Neural cell (in vitro differentiated cells): ENCODE data around the gene USP36. TPM values are rescaled to one million over a fixed set of nuclear protein-coding genes. Genes with fewer than 3 reads are reported as not detected.

Experiments
- H2AFZ ChIP-seq: fragments of 200-600, 300-800 bp; sonication (generic), shearing (Covaris generic); 2 replicates; pipeline ENCODE4 v1.6.0; 2014; ENCODE audit warnings: low read depth, mild to moderate bottlenecking, antibody characterized with exemption, low read length, moderate library complexity
- H3F3A ChIP-seq: fragments of 200-600 bp; shearing (Covaris generic); 2 replicates; pipeline ENCODE4 v1.6.1; 2016; ENCODE audit warnings: mild to moderate bottlenecking, moderate library complexity, mixed read lengths, antibody characterized with exemption, low read length; ENCODE audit not compliant: insufficient read depth, poor library complexity, severe bottlenecking
- H3K27ac ChIP-seq: fragments of 200-600, 300-800 bp; sonication (generic), shearing (Covaris generic); 2 replicates; pipeline ENCODE4 v1.5.1; 2014; ENCODE audit warnings: mild to moderate bottlenecking, low read length, moderate library complexity
- H3K27me3 ChIP-seq: fragments of 300-800, 200-600 bp; sonication (generic), shearing (Covaris generic); 2 replicates; pipeline ENCODE4 v1.6.0; 2014; ENCODE audit warnings: mild to moderate bottlenecking, low read depth, low read length, moderate library complexity; ENCODE audit not compliant: insufficient read depth
- H3K36me3 ChIP-seq: fragments of 300-800, 200-600 bp; sonication (generic), shearing (Covaris generic); 2 replicates; pipeline ENCODE4 v1.5.1; 2014; ENCODE audit warnings: mild to moderate bottlenecking, antibody characterized with exemption, low read length, moderate library complexity; ENCODE audit not compliant: insufficient read depth
- H3K4me2 ChIP-seq: fragments of 300-800, 200-600 bp; sonication (generic), shearing (Covaris generic); 2 replicates; pipeline ENCODE4 v1.6.0; 2014; ENCODE audit warnings: mild to moderate bottlenecking, low read length
- H3K4me3 ChIP-seq: fragments of 300-800, 200-600 bp; sonication (generic), shearing (Covaris generic); 2 replicates; pipeline ENCODE4 v1.5.1; 2014; ENCODE audit warnings: mild to moderate bottlenecking, low read length, moderate library complexity
- H3K79me2 ChIP-seq: fragments of 200-600 bp; shearing (Covaris generic); replicated peaks from 2 replicates; pipeline ENCODE4 v1.6.0; 2014; ENCODE audit warnings: mild to moderate bottlenecking, low read length, moderate library complexity; ENCODE audit not compliant: insufficient read depth
- H3K9ac ChIP-seq: fragments of 300-800, 200-600 bp; sonication (generic), shearing (Covaris generic); 2 replicates; pipeline ENCODE4 v1.6.1; 2016; ENCODE audit warnings: mild to moderate bottlenecking, low read length, mixed read lengths
- H3K9me2 ChIP-seq: fragments of 200-600 bp; shearing (Covaris generic); 2 replicates; pipeline ENCODE4 v1.6.1; 2016; ENCODE audit warnings: mild to moderate bottlenecking, low read length, mixed read lengths; ENCODE audit not compliant: insufficient read depth
- H3K9me3 ChIP-seq: fragments of 200-600, 300-800 bp; sonication (generic), shearing (Covaris generic); 2 replicates; pipeline ENCODE4 v1.6.1; 2016; ENCODE audit warnings: mild to moderate bottlenecking, mixed run types, low read length, moderate library complexity, mixed read lengths
- H4K20me1 ChIP-seq: fragments of 200-600 bp; shearing (Covaris generic); 2 replicates; pipeline ENCODE4 v1.6.1; 2016; ENCODE audit warnings: mild to moderate bottlenecking, mixed run types; ENCODE audit not compliant: insufficient read depth
- EP300 ChIP-seq: fragments of 450-650 bp; conservative IDR thresholded peaks from 2 replicates; pipeline ENCODE4 v1.6.1; 2014; ENCODE audit warnings: antibody characterized with exemption, mild to moderate bottlenecking, moderate library complexity; ENCODE audit not compliant: poor library complexity, severe bottlenecking
- EZH2 ChIP-seq: fragments of 200-600, 300-800 bp; shearing (Covaris generic), sonication (generic); IDR thresholded peaks from 2 replicates; pipeline ENCODE4 v1.6.1; 2014; ENCODE audit warnings: antibody characterized with exemption, low read length, borderline replicate concordance, mild to moderate bottlenecking; ENCODE audit not compliant: insufficient read depth, poor library complexity, severe bottlenecking
- MXI1 ChIP-seq: fragments of 450-650 bp; conservative IDR thresholded peaks from 2 replicates; pipeline ENCODE4 v1.6.1; 2014; ENCODE audit warnings: antibody characterized with exemption, mild to moderate bottlenecking; ENCODE audit not compliant: poor library complexity, severe bottlenecking
- POLR2AphosphoS5 ChIP-seq: IDR thresholded peaks from 2 replicates; pipeline ENCODE4 v1.6.1; 2012
- RAD21 ChIP-seq: fragments of 450-650 bp; conservative IDR thresholded peaks from 2 replicates; pipeline ENCODE4 v1.6.1; 2014; ENCODE audit warnings: antibody characterized with exemption, mild to moderate bottlenecking, moderate library complexity
- SMC3 ChIP-seq: fragments of 450-650 bp; conservative IDR thresholded peaks from 2 replicates; pipeline ENCODE4 v1.6.1; 2014; ENCODE audit warnings: antibody characterized with exemption, mild to moderate bottlenecking, moderate library complexity; ENCODE audit not compliant: poor library complexity
- TAF1 ChIP-seq: IDR thresholded peaks from 2 replicates; pipeline ENCODE4 v1.6.1; 2012; ENCODE audit warnings: low read depth
- polyA plus RNA-seq: library from polyadenylated mRNA; depleted of rRNA; stranded (reverse); fragments of >200 nt; gene quantifications from 2 replicates; pipeline ENCODE4 v1.2.3, GENCODE V29; 2014
- TF ChIP-seq, protein P1 (sequence below): IDR thresholded peaks from 2 replicates; pipeline ENCODE4 v1.6.1; 2012; ENCODE audit warnings: borderline replicate concordance
- TF ChIP-seq, protein P2 (sequence below): fragments of 450-650 bp; IDR thresholded peaks from 2 replicates; pipeline ENCODE4 v1.5.1; 2014; ENCODE audit warnings: antibody characterized with exemption, mild to moderate bottlenecking, moderate library complexity; ENCODE audit not compliant: poor library complexity, severe bottlenecking

USP36 gene
- polyA plus RNA-seq, 1 donor from 2014 or later: 14.4 TPM

GRCh38 chr17:78826421-78826820 is 14.2 kb downstream of the USP36 start:
- H3K4me3 ChIP-seq: no peak overlapping the region
- H4K20me1 ChIP-seq: no peaks in the 10 kb centered on the region
- H3K9me2 ChIP-seq: no peaks in the 10 kb centered on the region
- no peak overlapping the region for H2AFZ ChIP-seq
- H3K36me3 ChIP-seq: no peaks in the 10 kb centered on the region
- H3F3A ChIP-seq: no peaks in the 10 kb centered on the region
- H3K9me3 ChIP-seq: no peaks in the 10 kb centered on the region
- no peaks in the 10 kb centered on the region for H3K79me2 ChIP-seq
- TF ChIP-seq EZH2: no peak
- TF ChIP-seq POLR2AphosphoS5: no peak
- TF ChIP-seq MXI1: no peak
- TF ChIP-seq, protein P1, sequence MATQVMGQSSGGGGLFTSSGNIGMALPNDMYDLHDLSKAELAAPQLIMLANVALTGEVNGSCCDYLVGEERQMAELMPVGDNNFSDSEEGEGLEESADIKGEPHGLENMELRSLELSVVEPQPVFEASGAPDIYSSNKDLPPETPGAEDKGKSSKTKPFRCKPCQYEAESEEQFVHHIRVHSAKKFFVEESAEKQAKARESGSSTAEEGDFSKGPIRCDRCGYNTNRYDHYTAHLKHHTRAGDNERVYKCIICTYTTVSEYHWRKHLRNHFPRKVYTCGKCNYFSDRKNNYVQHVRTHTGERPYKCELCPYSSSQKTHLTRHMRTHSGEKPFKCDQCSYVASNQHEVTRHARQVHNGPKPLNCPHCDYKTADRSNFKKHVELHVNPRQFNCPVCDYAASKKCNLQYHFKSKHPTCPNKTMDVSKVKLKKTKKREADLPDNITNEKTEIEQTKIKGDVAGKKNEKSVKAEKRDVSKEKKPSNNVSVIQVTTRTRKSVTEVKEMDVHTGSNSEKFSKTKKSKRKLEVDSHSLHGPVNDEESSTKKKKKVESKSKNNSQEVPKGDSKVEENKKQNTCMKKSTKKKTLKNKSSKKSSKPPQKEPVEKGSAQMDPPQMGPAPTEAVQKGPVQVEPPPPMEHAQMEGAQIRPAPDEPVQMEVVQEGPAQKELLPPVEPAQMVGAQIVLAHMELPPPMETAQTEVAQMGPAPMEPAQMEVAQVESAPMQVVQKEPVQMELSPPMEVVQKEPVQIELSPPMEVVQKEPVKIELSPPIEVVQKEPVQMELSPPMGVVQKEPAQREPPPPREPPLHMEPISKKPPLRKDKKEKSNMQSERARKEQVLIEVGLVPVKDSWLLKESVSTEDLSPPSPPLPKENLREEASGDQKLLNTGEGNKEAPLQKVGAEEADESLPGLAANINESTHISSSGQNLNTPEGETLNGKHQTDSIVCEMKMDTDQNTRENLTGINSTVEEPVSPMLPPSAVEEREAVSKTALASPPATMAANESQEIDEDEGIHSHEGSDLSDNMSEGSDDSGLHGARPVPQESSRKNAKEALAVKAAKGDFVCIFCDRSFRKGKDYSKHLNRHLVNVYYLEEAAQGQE: no peak
- TF ChIP-seq EP300: no peak
- TF ChIP-seq, protein P2, sequence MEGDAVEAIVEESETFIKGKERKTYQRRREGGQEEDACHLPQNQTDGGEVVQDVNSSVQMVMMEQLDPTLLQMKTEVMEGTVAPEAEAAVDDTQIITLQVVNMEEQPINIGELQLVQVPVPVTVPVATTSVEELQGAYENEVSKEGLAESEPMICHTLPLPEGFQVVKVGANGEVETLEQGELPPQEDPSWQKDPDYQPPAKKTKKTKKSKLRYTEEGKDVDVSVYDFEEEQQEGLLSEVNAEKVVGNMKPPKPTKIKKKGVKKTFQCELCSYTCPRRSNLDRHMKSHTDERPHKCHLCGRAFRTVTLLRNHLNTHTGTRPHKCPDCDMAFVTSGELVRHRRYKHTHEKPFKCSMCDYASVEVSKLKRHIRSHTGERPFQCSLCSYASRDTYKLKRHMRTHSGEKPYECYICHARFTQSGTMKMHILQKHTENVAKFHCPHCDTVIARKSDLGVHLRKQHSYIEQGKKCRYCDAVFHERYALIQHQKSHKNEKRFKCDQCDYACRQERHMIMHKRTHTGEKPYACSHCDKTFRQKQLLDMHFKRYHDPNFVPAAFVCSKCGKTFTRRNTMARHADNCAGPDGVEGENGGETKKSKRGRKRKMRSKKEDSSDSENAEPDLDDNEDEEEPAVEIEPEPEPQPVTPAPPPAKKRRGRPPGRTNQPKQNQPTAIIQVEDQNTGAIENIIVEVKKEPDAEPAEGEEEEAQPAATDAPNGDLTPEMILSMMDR: no peak
- TF ChIP-seq SMC3: no peak
- TF ChIP-seq TAF1: no peak
- TF ChIP-seq RAD21: no peak
- no peaks in the 10 kb centered on the region for H3K27me3 ChIP-seq
- no peak overlapping the region for H3K27ac ChIP-seq
- H3K4me2 ChIP-seq: no peak overlapping the region
- no peak overlapping the region for H3K9ac ChIP-seq

- Histone ChIP-seq H4K20me1 (no peaks in the 10 kb centered on the region), H3K79me2 (no peaks in the 10 kb centered on the region), H3K27ac (no peak overlapping the region), H3F3A (no peaks in the 10 kb centered on the region), H3K9me2 (no peaks in the 10 kb centered on the region), H3K9me3 (no peaks in the 10 kb centered on the region), H3K4me2 (no peak overlapping the region), H3K36me3 (no peaks in the 10 kb centered on the region), H3K4me3 (no peak overlapping the region), H3K27me3 (no peaks in the 10 kb centered on the region), H2AFZ (no peak overlapping the region), H3K9ac (no peak overlapping the region)
- TF ChIP-seq TAF1 (no peak), EZH2 (no peak), SMC3 (no peak), POLR2AphosphoS5 (no peak), EP300 (no peak), MXI1 (no peak), RAD21 (no peak)
- TF ChIP-seq, protein P2: no peak
- TF ChIP-seq, protein P1: no peak
Measured at GRCh38 chr17:78825696-78826095, 14.9 kb downstream of the USP36 start.
